GM21390 (cell line): Measurements from ENCODE around the gene ST14.
"Not testable (repeated sequence)": the region's sequence is repeated elsewhere in the genome, so short reads cannot be mapped to it uniquely, and the experiment has no call there.

Source experiments
- ATAC-seq: cut with Tn5 transposase; IDR thresholded peaks from one replicate; pipeline ENCODE4 v1.9.1; 2021; ENCODE audit not compliant: unreplicated experiment

The ST14 gene

DNA sequence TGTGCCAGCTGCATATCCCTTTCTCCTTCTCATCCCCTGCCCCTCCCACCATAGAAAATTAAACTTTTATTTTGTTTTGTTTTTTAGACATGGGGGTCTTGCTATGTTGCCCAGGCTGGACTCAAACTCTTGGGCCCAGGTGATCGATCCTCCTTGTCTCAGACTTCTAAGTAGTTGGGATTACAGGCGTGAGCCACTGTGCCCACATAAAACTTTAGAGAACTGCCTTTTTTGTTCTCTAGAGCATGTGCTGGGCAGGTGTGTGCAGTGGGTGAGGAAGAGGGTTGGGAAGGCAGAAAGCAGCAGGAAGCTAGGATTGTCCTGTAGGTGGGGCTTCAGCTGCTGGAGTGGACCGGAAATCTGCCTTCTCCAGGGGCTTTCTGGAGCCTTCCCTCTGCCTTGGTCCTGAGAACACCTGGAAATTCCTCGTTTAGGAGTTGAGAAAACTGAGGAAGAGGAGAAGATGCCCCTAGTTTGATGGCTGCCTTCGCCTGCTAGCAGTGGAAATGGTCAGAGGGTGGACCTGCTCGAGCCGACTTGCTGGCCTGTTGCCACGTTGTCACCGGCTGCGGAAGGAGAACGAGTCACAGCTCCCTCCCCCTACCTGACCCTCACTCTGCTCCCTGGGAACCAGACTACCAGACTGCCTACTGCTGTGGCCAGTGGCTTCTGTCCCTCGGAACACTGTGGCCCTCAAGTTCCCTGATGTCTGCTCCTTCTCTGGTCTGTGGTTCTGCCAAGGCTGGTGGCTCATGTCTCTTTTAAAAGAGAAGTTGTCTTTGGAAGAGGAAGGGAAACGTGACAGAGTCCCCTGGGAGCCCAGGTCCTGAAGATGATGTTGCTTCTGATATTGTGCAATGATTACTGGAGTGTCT lies 4.0 kb downstream of the ST14 start:
- ATAC-seq: no peak

DNA sequence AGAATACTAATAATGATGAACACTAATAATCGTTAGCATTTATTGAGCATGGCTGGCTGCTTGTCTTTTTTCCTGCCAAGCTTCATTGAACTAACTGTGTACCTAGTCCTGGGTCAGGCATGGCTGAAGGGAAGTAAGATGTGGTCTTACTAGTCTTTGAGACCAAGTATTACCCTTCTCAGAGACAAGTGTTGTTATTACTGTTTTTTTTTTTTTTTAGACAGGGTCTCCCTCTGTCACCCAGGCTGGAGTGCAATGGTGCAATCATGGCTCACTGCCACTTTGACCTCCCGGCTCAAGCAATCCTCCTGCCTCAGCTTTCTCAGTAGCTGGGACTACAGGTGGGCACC lies 4.6 kb downstream of the ST14 start:
- no peak for ATAC-seq

- no peak for ATAC-seq
Measured at GRCh38 chr11:130165601-130166456, 6.2 kb downstream of the ST14 start.

DNA sequence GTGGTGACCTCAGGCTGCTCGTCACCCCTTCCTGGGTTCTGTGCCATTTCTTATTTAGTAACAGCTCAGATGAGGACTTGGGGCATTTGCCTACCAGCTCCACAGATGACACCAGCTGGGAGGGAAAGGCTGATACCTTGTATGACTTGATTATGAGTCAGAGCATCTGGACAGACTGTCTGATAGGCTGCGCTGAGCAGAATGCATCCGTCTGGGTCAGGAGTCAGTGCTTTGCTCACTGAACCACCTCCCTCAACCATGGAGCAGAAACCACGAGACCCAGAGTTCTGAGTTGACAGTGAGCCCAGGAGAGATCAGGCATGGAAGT lies 6.8 kb downstream of the ST14 start:
- ATAC-seq: peak; percentile 79

GRCh38 chr11:130167146-130167545 lies 7.6 kb downstream of the ST14 start:
- ATAC-seq: no peak

DNA sequence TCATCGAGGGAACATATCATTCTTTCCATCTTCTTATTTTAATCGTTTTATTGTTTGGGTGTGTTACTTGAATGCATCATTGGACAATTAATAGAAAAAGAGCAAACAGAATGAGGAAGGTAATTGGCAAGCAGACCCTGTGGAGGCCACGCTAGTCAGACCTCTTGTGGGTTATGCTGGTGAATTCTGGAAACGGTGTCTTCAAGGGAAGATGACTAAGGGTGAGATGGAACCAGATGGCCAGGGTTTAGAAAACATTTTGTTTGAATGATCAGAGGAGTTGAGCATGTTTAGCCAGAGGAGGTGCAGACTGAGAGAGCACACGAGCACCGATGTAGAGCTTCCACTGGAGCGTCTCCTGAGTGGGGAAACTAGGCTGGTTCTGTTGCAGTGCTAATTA lies 8.5 kb downstream of the ST14 start:
- ATAC-seq: no peak

GRCh38 chr11:130170345-130170744 lies 10.8 kb downstream of the ST14 start:
- no peak for ATAC-seq

- no peak for ATAC-seq
Measured at GRCh38 chr11:130171534-130171933, 12.0 kb downstream of the ST14 start.

DNA sequence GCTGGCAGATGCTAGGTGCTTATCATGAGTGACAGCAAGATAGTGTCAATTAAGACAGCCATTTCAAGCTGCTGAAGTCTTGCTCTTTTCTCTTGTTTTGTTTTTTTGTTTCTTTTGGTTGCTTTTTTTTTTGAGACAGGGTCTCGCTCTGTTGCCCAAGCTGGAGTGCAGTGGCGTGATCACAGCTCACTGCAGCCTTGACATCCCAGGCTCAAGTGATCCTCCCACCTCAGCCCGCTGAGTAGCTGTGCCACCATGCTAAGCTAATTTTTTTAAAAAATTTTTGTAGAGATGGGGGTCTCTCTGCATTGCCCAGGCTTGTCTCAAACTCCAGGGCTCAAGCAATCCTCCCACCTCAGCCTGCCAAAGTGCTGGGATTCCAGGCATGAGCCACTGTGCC lies 12.4 kb downstream of the ST14 start:
- not testable (repeated sequence) for ATAC-seq

DNA sequence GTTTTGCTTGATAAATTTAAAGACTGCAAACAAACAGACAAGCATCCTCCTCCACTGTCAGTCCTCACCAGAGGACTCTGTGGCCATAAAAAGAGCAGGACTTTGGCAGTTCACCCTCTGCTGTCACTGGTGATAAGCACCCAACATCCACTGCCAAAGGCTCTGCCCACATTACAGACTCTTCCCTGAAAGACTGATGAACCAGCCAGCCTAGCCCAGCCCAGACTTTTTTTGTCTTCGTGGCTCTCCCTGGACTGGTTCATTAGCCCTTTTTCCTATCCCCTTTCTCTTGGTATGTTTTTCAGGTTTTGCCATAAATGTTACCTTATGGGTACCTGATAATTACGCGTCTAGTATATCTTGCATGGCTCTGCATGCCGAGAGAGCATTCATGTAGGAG lies 15.1 kb downstream of the ST14 start:
- no peak for ATAC-seq

- ATAC-seq: no peak
Measured at GRCh38 chr11:130175898-130176297, 16.3 kb downstream of the ST14 start.

DNA sequence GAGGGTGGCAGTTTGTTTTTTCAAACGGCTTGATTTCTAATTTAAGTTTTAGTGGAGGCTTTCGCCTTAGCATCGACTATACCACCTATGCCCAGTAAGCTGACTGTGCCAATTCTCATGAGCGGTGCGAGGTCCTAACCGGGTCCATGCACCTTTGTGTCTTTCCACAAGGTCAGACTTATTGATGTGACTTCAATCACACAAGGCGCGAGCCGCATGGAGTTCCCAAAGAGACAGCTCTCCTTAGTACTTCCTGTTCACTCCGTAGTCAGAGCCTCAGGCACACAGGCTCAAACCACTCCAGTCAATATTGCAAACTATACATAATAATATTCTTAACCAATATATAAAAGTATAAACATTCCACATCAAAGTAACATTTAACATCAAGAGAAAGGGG lies 18.2 kb downstream of the ST14 start:
- ATAC-seq: no peak

DNA sequence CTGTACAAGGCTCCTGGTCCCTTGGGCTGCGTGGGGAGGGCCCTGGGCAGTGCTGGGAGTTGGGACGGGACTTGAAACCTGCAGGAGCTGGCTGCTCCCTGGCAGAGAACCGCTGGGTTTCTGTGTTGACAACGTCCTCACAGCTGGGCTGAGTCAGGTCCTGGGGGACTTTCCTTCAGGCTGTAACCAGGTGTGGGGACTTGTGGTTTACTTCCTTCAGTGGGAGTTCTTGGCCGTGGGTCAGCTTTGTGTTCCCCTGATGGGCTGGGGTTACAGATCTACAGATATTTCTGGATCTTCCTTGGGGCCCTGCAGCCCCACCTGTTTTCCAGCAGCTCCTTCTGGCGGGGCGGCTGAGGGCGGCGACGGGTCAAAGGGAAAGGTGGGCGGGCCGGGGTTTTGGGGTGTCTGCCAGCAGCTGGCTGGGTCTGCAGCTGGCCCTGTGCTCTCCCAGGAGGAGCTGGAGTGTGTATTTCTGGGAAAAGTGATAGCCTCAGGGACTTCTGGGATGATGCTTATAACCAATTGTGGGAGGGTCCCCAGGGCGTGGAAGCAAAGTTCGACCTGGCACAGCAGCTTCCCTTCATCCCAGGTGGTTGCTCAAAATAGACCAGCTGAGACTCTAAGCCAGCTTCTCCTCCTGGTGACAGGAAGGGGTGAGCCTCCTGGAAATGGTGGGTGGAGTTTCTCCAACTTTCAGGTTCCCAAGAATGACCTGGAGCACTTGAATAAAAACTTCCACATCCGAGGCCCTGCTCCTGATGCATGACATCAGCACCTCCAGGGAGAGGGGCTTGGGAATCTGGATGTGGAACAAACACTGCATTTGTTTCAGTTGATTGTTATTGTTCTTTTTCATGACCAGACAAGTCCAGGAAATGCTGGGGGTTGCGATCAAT lies 19.1 kb downstream of the ST14 start:
- ATAC-seq: no peak

- ATAC-seq: no peak
Measured at GRCh38 chr11:130179396-130180306, 20.1 kb downstream of the ST14 start.

GRCh38 chr11:130180491-130180890 lies 20.9 kb downstream of the ST14 start:
- peak; percentile 40 for ATAC-seq

DNA sequence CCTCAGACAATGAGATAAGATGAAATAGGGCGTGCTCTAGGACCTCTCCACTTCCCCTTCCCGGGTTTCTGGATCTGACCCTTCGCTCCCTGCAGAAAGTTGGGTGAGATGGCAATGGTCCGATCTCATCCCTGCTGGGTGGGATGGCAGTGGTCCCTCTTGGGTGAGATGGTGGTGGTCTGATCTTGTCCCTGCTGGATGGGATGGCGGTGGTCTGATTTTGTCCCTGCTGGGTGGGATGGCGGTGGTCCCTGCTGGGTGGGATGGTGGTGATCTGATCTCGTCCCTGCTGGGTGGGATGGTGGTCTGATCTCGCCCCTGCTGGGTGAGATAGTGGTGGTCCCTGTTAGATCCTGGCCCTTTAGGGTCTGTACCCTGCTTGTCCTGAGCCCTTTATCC lies 21.3 kb downstream of the ST14 start:
- ATAC-seq: peak; percentile 23

DNA sequence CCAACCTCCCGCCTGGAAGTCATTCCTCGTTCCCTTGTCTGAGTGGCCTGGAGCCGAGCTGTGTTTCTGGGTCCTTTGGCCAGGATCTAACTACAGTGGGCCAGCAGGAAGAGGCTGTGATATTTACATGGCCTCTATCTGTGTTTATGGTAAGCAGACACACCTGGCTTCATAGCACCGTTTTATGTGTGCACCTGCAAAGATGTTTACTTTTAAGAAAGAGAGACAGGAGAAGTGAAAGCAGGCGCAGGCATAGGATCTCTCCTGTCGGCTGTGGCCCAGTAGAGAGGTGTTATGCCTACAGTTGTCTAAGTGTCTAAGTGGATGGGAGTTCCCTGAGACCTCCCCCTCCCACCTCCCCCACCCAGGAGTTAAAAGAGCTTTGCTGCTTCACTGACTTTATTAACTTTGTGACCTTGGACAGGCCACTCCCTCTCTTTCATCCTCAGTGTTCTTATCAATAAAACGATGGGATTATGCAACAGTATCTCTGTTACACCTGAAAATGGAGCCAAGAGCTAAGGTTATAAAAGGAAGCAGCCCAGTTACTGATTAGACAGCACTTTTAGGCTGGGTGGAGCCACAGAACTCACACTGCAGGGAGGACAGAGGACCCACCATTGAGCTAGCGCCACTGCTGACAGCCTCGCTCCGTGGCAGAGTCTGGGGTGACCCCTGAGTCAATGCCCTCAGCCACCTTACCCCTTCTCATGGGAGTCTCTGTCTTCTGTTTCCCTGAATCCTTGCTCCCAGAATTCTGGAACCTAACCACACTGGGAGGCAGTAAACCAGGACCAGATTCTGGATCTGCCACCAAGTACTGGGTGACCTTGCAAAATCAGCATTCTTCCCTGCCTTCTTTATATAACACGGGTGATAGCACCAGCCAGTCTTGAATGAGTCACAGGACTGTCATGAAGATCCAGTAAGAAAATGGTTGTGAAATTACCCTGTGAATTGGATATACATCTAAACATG lies 22.0 kb downstream of the ST14 start:
- peak; percentile 80 for ATAC-seq

DNA sequence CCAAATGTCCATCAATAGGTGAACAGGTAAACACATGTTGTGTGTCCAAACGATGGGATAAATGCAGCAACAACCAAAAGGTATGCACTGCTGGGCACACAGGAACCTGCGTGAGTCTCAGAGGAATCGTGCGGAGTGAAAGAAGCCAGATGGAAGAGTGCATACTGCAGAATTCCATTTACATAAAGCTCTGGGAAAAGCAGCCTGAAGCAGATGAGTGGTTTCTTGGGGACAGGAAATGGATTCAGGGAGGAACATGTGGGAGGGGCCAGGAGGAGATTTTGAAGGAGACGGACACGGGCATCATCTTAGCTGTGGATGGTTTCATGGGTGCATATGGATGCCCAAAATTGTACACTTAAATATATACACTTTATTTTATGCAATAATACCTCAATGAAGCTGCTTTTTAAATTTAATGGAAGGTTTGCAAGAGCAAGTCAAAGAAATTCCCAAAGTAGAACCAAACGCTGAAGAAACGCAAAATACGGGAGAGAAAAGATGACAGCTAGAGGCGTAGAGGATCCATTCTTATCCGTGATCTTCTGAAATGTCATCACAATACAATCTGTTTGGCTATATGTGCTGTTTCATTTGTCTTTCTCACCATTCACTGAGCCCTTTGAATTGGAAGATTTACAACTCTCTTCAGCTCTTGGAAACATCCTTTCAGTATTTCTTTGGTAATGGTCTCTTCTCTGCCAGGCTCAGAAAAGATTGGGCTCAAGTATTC lies 24.5 kb downstream of the ST14 start:
- ATAC-seq: no peak
